ENCODE results near the gene RIPK3.
"Not testable (repeated sequence)": the region's sequence is repeated elsewhere in the genome, so short reads cannot be mapped to it uniquely, and the experiment has no call there.

RIPK3 gene

GRCh38 chr14:24369463-24369862 is 29.7 kb upstream of the RIPK3 start:
- no peak for DNase-seq

DNA sequence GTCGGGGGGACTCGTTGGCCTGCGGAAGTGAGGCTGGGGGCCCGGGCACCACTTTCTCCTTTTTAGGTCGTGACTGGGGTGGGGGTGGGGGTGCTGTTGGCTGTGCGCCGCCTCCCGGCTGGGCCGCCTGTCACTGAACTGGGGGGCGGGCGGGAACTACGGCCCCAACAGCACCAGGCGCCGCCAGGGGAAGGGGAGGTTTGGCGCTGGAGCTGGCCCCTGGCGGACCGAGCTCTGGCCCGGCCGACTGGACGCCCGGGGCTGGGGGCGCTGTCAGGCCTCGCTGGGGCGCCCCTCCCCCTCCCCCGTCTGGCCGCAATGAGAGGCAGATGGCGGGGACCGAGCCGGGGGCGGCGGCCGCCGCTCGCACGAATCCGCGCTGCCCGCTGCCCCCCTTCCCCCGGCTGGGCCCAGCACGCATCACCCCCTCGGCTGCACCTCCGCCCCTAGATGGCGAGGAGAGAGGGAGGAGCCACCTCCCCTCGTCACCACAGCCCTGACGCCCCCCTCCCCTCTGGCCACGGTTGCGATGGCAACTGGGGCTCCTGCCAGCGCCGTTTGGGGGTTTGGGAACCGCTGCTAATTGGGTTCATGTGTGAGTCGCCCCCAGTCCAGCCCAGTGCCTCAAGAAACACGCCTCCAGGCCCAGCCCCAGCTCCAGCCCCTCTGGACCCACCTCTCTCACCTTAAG is 28.9 kb upstream of the RIPK3 start:
- no peak for DNase-seq

- DNase-seq = no peak
Observed at GRCh38 chr14:24368212-24368561, 28.4 kb upstream of the RIPK3 start.

GRCh38 chr14:24367514-24368211 is 27.9 kb upstream of the RIPK3 start, which contains the start of gene NFATC4:
NFATC4 (plus strand) TSS chr14:24368184; CDS start chr14:24368341, 157 bp downstream.
- DNase-seq = no peak

- no peak for DNase-seq
Observed at GRCh38 chr14:24366721-24367513, 27.1 kb upstream of the RIPK3 start.

GRCh38 chr14:24366413-24366720 is 26.6 kb upstream of the RIPK3 start:
- no peak for DNase-seq

DNA sequence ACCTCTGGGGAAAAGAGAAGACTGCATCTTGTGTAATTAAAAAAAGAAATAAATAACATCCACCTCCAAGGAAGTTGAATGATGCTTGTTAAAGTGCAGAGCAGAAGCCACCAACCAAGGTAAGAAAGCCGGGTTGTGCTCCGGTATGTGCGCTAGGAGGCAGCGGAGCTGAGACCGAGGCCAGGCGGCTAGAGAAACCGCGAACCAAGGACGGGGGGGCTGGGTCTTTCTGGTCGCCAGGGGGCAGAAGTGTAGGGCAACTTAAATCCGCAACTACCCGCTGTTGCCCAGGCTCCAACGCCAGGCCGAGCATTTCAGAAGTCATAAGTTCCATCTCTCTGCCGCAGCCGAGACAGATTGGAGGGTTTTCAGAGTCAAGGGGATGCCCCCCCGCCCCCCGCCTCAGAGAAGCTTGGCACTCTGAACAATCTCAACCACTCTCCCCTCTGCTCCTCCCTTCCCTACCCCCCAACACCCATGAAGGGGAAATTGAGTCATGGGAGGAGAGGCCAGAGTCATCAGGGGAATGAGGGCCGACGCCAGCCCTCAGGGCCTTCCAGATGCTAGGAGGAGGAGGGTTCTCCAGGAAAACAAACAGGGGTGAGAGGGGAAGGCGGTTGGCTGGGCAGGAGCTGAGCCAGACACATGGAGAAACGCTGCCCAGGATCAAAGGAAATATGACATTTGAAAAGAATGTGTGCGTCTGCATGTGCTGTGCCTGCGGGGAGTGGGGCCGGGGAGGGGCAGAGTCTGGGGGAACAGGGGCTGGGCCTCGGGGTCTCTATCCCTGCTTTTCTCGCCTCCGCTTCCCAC is 26.0 kb upstream of the RIPK3 start:
- DNase-seq = peak; percentile 50

DNA sequence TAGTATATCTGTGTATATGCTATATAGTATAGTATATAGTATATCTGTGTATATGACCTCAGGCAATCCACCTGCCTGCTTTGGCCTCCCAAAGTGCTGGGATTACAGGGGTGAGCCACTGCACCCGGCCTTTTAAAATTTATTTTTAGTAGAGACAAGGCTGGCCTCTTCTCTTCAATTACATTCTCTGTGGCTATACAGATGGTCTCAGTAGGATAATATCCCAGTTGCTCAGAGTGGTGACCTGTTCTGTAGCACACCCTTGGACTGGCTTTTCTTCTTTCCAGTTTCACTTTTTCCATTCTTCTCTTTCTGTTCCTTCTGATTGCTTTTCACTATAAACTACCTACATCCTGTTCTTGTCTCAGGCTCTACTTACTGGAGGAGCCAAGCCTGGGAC is 25.1 kb upstream of the RIPK3 start:
- DNase-seq = no peak

- no peak for DNase-seq
Observed at GRCh38 chr14:24363401-24363800, 23.6 kb upstream of the RIPK3 start.

DNA sequence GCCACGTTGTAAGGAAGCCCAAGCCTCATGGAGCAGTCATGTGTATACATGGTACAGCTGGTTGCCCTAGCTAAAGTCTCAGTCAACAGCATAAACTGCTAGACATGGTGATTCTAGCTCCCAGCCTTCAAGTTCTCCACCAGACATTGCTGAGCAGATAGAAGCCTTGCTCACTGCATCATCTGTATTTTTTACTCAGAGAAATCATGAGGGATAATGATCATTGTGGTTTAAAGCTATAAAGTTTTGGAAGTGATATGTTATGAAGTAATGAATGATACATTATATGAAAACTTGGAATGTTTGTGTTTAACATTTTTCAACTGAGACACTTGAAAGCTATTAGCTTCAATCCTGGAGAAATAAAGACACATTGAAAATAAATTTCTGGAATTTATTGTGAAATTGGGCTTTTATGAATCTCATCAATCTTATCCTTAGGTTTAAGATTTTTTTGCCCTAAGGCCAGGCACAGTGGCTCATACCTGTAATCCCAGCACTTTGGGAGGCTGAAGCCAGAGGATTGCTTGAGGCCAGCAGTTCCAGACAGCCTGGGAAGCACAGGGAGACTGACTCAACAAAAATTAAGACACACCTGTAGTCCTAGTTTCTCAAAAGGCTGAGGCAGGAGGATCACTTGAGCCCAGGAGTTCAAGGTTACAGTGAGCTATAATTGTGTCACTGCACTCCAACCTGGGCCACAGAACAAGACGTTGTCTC is 22.6 kb upstream of the RIPK3 start:
- DNase-seq = no peak

DNA sequence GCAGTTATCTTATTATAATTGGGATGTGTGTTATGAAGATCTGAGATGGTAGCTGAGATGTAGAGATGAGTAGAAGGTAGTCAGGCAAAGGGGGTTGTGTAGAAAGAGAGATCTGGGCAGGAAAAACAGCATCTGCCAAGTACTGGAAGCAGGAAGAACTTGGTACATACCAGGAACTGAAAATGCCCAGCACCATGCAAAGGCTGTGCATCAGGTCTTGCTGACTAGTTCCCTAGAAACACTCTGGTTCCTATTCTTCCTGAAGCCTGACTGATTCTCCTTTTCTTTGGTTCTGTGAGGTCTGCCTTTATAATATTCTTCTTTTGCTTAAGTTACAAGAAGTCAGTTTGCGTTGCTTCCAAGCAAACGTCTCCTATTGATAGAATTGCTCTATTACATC is 21.5 kb upstream of the RIPK3 start:
- DNase-seq = no peak

GRCh38 chr14:24360281-24360680 is 20.5 kb upstream of the RIPK3 start:
- DNase-seq = no peak

GRCh38 chr14:24356208-24356607 is 16.4 kb upstream of the RIPK3 start:
- DNase-seq = no peak

DNA sequence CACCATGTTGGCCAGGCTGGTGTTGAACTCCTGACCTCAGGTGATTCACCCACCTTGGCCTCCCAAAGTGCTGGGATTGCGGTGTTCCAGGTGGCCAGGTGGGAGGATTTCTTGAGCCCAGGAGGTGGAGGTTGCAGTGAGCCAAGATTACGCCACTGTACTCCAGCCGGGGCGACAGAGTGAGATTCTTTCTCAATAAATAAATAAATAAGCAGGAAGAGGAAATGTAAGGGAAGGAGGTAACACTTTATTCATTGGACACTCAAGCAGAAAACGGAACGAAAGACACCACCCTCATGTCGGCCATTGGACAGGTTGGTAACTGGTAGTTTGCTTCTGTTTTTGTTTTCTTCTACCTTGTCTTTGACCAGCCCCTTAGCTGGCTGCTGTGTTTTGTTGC is 15.2 kb upstream of the RIPK3 start:
- DNase-seq = no peak

- DNase-seq = not testable (repeated sequence)
Observed at GRCh38 chr14:24354482-24354825, 14.7 kb upstream of the RIPK3 start.

GRCh38 chr14:24353559-24354481 is 14.0 kb upstream of the RIPK3 start:
- DNase-seq = no peak

DNA sequence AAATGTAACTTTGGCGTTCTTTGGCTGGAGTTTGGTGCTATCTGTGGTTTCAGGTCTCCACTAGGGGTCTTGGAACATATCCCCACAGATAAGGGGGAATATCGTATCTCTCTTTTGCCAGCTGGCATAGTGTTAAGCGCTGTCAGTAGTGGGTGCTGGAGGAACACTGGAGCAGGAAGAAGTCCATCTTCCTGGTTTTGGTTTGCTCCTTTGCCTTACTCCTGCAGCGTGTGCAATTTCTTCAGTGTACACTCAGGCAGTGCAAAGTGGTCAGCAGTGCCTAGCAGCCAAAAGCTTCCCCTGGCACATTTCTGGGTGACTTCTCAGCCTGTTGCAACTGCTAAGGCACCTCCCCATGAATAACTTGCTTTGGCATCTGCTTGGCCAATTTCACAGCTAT is 11.7 kb upstream of the RIPK3 start:
- no peak for DNase-seq

- no peak for DNase-seq
Observed at GRCh38 chr14:24349742-24350141, 10.0 kb upstream of the RIPK3 start.

GRCh38 chr14:24348186-24348585 is 8.4 kb upstream of the RIPK3 start:
- DNase-seq = no peak

GRCh38 chr14:24347134-24347533 is 7.3 kb upstream of the RIPK3 start:
- DNase-seq = no peak
